ENCODE results near the gene C16orf96. TPM values are rescaled to one million over a fixed set of nuclear protein-coding genes. Genes with fewer than 3 reads are reported as not detected.

The C16orf96 gene
- total and polyA plus RNA-seq, 2 of the 13 experiments (the other 11 are each of a cell fraction or from before 2014, with no cell fraction given): 0.03 TPM; not detected in 1

GRCh38 chr16:4535627-4536108 is 20.5 kb upstream of the C16orf96 start:
- peak overlapping the region; percentile 2 for H3K27ac ChIP-seq (ENCODE audit: extremely low read length, insufficient read depth, low read length)
- peaks cover 72% of the 10 kb centered on the region for H3K79me2 ChIP-seq (ENCODE audit: insufficient read depth, low read length)
- no TSS peak for BruUV-seq (replicated peaks)
- H2AFZ ChIP-seq (ENCODE audit: low read length): no peak overlapping the region
- peak overlapping the region; percentile 93; the same call in 1 of the 2 replicates for H3K4me2 ChIP-seq (ENCODE audit: low read depth, low read length)
- H3K27me3 ChIP-seq (ENCODE audit: control insufficient read depth in 1 of 2, insufficient read depth in 2 of 2, low read length in 2 of 2): no peaks in the 10 kb centered on the region
- H3K4me3 ChIP-seq (replicated peaks in 1 of 3; ENCODE audit: insufficient read depth in 1 of 3, low read depth in 2 of 3, low read length in 3 of 3): 0 out of 6 replicates have a peak overlapping the region, but pooled peaks of 1 of the 3 experiments have one; percentile 13
- CTCF ChIA-PET (ENCODE audit: low intra/inter-chr PET ratio, low total read pairs): no interaction called here
- H3K4me1 ChIP-seq (ENCODE audit: insufficient read depth, low read length): peaks cover 61% of the 10 kb centered on the region
- H3K9me3 ChIP-seq (ENCODE audit: low read length): peaks cover 16% of the 10 kb centered on the region
- POLR2A ChIA-PET: interaction anchor here (0.8 to 1.1 kb wide), 3 partner anchors 13 to 128 kb away, joined by 3 read pairs; partner anchors contain the start of gene HMOX2
- H3K9ac ChIP-seq (ENCODE audit: insufficient read depth, low read depth, low read length): no peak overlapping the region; the same call in 1 of the 2 replicates
- H3K36me3 ChIP-seq (replicated peaks in 1 of 2; ENCODE audit: control insufficient read depth in 1 of 2, insufficient read depth in 2 of 2, low read length in 2 of 2): peaks cover 5 to 19% of the 10 kb centered on the region in 2 experiments
- in situ Hi-C loops (cut with HindIII; ENCODE audit: extremely low pct_ligation_motif_present, low pct_unique_long_range_greater_than_20kb): no loop called here
- FAIRE-seq: no peak
- intact Hi-C loops (cut with micrococcal nuclease; ENCODE audit: unreplicated experiment): no loop called here
- ATAC-seq: no peak
- DNase-seq (ENCODE audit: low spot score): no peak
- peaks cover 33% of the 10 kb centered on the region; the same call in 1 of the 2 replicates for H4K20me1 ChIP-seq (ENCODE audit: insufficient read depth, low read length)
- 92% methylated on average over 5 of the region's 7 CpGs for WGBS (ENCODE audit: low lambda C conversion rate)
- TF ChIP-seq ADNP (CRISPR knock-in tag; IDR thresholded peaks at IDR 0.05) (no peak), CTCF (CRISPR knock-in tag; IDR thresholded peaks at IDR 0.05) (no peak), ZBTB33 (CRISPR knock-in tag; IDR thresholded peaks at IDR 0.05) (peak; percentile 70; the same call in 1 of the 2 replicates), ZSCAN9 (CRISPR knock-in tag; IDR thresholded peaks at IDR 0.05; ENCODE audit: borderline replicate concordance) (no peak), ZNF263 (CRISPR knock-in tag; IDR thresholded peaks at IDR 0.05) (peak; percentile 90), MLXIP (CRISPR knock-in tag; IDR thresholded peaks at IDR 0.05; ENCODE audit: borderline replicate concordance) (no peak), SOX6 (IDR thresholded peaks at IDR 0.05) (no peak), SOX6 (CRISPR knock-in tag; IDR thresholded peaks at IDR 0.05) (no peak), POLR2A (IDR thresholded peaks at IDR 0.05; ENCODE audit: insufficient read depth in 1 of 2, low read depth in 2 of 2, low read length in 2 of 2) (0 out of 4 replicates have a peak, but pooled peaks of 1 of the 2 experiments have one; percentile 7), FOSL2 (CRISPR knock-in tag; IDR thresholded peaks at IDR 0.05) (peak; percentile 25; the same call in 1 of the 2 replicates), ZBTB38 (CRISPR knock-in tag; IDR thresholded peaks at IDR 0.05) (no peak), JARID2 (CRISPR knock-in tag; IDR thresholded peaks at IDR 0.05; ENCODE audit: insufficient replicate concordance) (no peak), MAX (IDR thresholded peaks at IDR 0.05) (no peak), TIGD3 (CRISPR knock-in tag; IDR thresholded peaks at IDR 0.05; ENCODE audit: borderline replicate concordance) (no peak), GATAD1 (CRISPR knock-in tag; IDR thresholded peaks at IDR 0.05) (no peak), SATB2 (CRISPR knock-in tag; IDR thresholded peaks at IDR 0.05) (no peak), ARNTL (CRISPR knock-in tag; IDR thresholded peaks at IDR 0.05) (no peak), SRF (IDR thresholded peaks at IDR 0.05; ENCODE audit: low read depth, low read length) (no peak)

Data from HepG2 (cell line).